GM21576 (cell line): ENCODE measurements around the gene SORBS2.
A peak's percentile ranks its signal among the peaks of the same experiment; 100 is the strongest.
"Not testable (repeated sequence)": the region's sequence is repeated elsewhere in the genome, so short reads cannot be mapped to it uniquely, and the experiment has no call there.

Experiments used
- ATAC-seq: cut with Tn5 transposase; IDR thresholded peaks from one replicate; pipeline ENCODE4 v1.9.1; 2021; ENCODE audit warnings: mild to moderate bottlenecking, moderate library complexity; ENCODE audit not compliant: unreplicated experiment

The SORBS2 gene, protein sequence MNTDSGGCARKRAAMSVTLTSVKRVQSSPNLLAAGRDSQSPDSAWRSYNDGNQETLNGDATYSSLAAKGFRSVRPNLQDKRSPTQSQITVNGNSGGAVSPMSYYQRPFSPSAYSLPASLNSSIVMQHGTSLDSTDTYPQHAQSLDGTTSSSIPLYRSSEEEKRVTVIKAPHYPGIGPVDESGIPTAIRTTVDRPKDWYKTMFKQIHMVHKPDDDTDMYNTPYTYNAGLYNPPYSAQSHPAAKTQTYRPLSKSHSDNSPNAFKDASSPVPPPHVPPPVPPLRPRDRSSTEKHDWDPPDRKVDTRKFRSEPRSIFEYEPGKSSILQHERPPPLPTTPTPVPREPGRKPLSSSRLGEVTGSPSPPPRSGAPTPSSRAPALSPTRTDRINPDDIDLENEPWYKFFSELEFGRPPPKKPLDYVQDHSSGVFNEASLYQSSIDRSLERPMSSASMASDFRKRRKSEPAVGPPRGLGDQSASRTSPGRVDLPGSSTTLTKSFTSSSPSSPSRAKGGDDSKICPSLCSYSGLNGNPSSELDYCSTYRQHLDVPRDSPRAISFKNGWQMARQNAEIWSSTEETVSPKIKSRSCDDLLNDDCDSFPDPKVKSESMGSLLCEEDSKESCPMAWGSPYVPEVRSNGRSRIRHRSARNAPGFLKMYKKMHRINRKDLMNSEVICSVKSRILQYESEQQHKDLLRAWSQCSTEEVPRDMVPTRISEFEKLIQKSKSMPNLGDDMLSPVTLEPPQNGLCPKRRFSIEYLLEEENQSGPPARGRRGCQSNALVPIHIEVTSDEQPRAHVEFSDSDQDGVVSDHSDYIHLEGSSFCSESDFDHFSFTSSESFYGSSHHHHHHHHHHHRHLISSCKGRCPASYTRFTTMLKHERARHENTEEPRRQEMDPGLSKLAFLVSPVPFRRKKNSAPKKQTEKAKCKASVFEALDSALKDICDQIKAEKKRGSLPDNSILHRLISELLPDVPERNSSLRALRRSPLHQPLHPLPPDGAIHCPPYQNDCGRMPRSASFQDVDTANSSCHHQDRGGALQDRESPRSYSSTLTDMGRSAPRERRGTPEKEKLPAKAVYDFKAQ (N-terminal part only)

DNA sequence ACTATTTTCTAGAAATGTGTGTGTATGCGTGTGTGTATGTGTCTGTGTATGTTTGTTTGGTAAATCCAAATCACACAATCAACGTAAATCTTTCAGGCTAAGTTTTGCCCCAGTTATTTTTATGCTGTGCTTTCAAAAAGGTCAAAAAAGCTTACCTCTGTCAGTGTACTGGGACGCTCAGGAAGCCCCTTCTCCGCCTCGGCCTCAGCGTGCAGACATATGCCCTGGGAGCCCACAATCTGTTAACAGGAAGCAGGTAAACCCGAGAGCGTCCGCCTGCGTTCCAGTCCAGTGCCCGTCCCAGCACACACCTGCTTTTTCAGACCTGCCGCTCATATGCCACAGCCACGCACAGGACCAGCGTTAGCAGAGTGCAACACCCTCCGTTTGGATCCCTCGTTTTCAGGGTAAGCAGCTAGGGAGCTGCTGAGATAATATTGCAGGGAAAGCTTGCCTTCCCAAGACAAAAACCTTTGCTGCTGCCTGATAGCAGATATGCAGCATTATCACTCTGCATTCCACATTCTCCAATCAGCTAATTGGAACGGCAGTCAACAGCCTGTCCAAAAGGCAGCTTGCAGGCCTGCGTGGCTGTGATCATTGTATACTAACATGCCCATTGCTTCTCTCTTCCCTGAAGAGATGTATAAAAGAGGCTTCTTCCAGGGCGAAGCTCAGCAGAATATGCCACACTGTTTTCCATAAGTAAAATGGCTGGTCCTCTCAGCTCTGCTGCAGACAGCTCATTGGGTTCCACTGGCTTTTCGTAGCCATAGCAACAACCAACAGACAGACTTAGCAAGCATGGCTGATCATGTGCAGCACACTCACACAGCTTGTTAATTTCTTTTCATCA is at the start of gene SORBS2:
TSS of gene SORBS2 (minus strand) at position 686 of the 856 bp plus-strand sequence. CDS start 121,623 bp downstream, outside the sequence.
- peak; percentile 95 for ATAC-seq

DNA sequence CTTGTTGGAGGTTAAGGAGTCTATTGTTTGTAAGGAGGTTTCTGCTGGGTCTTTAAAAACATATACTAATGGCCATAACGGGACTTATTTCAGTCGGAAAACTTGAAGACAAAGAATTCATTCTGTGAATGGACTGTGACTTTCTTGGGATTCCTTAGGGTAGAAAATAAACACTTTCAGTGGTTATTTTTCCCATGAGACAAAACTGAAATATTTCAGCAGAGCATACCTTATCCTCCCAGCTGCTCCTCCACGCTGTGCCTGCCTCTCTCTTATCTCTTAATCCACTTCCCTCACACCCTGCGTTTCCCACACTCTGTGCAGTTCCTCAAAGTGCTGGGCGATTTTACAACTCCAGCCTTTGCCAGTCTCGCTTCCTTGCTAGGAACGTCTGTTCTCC is 47.1 kb upstream of the SORBS2 start:
- ATAC-seq, result no peak

DNA sequence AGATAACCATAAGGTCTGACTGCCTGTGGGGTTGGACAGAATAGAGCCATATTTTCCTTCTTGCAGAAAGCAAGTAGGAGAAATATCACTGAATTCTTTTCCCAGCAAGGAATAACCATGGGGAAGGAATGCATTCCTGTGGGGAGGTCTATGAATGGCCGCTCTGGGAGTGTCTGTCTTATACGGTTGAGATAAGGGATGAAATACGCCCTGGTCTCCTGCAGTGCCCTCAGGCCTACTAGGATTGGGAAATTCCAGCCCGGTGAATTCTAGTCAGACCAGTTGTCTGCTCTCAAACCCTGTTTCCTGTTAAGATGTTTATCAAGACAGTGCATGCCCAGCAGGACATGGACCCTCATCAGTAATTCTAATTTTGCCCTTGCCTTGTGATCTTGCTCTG is 45.6 kb upstream of the SORBS2 start:
- ATAC-seq, result not testable (repeated sequence)

DNA sequence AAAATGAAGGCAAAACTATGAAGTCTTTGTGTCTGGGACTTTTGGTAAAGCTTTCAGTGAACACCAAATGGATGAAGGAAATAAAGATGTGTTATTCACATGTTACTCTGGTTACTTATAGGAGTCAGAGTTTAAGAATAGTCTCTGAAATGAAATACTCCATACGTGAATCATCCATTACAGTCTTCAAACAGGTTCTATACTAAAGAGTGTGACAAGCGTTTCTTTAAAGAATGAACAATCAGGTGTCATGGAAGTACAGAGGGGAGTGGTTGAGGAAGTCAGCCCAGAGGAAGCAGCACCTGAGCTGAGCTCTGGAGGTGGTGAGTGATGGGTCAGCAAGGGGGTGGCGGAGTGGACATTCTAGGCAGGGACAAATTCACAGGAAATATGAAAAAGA is 41.8 kb upstream of the SORBS2 start:
- no peak for ATAC-seq

DNA sequence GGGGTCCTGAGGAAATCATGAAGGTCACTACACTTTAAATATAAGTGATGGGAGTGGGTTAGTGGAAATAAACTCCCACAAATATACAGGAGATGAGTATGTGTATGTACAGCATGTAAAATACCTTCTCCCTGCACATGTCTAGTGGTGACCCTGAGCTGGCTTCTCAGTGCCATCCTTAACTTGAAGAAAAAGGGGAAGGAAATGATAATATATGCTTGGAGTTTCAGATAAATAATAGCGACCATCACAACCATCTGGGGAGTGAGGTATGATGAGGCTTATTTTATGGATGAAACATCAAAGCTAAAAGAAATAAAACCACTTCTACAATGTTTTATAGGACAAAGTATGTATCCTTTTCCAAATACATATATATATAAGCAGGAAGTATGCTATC is 41.0 kb upstream of the SORBS2 start:
- ATAC-seq, result no peak

DNA sequence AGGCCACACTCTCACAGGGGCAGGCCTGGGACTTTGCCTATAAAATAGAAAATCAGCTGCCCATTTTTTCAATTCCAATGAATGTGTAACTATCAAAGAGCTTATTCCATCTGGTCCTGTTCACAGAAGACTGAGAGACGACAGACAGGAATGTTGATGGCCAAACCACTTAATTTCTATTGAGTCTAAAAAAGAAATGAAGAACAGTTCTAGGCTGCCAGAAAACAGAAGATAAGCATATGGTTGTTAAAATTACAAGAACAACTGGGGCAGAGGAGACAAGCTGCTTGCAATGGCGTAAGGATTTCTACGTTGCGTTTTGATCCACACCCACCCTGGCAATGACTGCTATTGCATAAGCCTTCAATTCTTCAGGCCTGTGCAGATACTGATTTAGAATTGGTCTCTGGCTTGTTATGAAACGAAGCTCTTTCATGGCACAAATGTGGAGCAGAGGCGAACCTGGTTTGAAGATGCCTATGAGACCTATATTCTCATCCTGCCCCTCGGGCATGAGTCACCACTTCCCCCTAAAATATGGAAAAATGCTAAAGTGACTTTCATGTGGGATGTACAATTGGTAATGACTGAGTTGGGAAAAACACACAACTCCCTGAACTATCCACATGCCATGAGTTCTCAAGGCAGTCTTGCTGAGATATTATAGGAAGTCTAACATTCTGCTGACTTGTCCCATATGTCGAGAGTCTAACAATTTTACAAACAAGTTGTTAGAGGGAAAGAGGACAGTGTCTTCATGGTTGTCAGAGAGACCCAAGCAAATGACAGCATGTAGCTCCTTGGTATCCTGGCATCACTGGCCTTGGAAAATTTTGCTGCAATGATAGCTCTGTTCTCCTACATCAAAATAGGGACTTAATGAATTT is 37.9 kb upstream of the SORBS2 start:
- no peak for ATAC-seq

DNA sequence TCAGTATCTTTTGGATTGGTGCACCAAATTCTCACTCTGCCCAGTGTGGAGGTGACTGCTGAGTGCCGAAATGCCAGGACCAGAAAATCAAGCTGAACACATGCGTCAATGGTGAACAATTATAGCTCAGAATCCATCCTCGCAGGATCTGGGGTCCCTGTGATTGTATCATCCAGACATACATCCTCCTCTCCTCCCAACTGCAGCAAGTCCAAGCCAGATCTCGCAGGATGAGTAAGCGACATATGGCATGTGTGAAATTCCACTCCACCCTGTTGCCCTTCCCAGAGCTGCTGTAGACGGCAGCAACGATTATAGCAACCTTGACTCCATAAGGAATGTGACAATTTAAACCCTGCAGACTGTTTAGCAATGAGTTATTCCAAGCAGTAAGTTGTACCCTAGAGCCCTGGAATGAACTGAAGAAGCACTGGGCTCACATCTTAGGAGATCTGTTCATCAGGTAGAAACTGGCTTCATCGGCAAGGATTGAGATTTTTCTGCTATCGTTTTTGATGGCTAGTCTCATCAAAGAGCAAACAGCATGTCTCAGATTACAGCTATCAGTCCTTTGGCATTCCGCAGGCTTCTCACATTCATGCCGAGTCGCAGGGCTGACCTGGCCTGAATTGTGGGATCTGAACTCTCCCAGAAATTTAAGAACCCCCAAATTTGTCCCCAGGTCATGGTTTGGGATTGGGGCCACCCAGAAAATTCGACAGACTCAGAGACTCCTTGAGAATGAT is 35.5 kb upstream of the SORBS2 start:
- no peak for ATAC-seq

DNA sequence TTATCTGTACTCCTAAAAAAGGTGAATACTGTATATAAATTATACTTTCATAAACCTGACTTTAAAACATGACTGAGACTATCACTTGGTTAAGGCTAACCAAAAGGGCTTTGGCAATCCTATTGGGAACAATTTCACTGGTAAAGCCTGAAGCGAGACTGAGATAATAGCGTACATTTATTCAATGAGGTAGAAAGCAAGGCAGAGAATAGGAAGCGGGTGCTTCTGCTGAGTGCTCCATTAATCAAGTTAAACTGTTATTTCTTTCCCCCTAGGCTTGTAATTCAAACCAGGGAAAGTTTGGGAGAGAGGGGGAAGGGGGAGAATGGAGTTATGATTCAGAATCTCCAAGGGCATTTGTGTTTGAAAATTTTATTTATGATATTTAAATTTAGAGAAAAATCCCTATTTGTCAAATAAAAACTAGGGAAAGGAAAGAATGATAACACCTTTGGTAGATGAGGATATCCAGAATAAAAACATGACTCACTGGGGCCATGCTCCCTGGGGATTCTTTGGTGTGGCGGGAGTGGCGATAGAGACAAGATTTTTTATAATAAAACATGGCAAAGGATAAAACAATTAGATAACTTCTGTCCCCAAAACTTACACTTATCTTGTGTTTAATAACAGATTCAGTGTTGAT is 34.6 kb upstream of the SORBS2 start:
- ATAC-seq, result no peak

DNA sequence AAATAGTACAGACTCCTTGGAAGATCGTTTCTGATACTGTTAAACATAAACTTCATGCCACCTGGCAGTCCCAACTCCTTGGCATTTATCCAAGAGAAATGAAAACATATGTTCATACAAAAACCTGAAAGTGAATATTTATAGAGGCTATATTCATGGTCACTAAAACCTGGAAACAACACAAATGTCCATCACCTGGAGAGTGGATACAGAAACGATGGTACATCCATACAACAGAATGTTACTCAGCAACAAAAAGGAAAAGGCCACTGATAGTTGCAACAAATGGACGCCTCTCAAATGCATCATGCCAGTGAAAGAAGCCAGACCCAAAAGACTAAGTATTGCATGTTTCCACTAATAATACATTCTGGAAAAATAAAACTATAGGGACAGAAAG is 34.0 kb upstream of the SORBS2 start:
- no peak for ATAC-seq

DNA sequence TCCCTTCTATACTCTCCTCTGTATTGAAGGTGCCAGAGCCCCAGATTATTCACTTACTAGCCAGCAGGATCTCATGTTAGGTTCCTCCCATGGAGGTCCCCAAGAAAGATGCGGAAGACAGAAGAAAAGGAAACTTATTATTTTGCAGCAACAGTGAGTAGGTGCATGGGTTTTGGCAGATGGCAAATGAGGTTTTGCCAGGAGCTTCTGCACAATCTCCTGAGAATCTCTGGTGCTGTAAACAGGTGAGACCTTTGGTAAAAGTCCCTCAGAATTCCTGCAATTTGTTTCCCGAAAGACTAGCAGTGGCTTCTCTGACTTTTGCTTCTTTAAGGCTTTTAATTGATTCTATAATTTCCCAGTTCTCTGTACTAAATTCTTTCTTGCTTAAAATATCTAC is 29.5 kb upstream of the SORBS2 start:
- ATAC-seq, result no peak

DNA sequence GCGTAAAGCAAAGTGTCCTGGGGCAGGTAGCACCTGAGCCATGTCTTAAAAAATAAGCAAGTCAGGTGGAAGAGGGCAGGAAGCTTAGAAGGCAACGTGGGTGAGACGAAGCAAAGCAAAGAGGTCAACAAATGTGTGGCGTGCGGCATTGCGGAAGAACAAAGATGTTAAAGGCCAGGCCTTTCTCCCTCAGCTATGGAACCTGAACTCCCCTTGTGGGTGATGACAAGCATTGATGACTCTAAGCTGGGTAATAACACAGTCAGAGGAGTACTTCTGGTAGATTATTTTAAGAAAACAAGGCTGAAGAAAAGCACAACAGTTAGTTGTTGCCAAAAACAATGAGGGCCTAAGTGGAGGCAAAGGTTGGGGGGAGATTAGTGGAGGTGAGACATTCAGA is 29.0 kb upstream of the SORBS2 start:
- no peak for ATAC-seq

DNA sequence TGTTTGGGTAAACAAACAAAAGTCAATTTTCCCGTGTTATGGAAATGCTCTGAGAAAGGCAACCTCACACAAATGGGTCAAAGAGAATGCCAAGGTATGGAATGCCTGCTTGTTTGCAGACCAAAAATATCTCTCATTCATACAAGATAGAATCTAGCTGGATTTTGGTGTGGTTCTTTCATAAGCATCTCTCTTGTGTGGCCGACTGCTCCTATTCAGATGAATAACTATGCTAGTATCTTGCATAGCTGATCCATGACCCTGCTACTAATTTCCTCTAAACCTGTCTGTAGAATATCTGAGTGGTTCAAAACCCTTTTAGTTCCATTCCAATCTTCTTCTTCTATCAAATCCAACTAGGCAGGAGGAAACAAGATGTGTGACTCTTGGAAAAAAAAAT is 28.2 kb upstream of the SORBS2 start:
- ATAC-seq, result no peak

DNA sequence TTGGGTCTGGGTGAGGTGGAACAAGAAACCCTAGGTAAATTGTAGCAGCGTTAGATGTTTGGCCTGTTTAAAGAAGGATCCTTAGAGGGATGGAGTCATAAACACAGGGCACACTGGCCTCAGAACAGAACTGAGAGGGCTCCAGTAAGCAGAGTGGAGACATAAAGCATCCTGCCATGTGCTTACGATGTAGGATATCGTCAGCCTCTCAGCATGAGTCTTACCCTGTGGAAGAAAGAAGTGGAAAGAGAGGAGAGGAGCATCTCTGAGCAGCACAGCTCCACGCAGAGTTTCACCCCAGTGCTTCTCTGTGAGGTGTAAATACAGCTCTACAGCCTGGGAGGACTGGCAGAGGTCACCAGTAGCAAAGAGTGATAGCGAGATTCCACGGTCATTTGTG is 27.8 kb upstream of the SORBS2 start:
- no peak for ATAC-seq

DNA sequence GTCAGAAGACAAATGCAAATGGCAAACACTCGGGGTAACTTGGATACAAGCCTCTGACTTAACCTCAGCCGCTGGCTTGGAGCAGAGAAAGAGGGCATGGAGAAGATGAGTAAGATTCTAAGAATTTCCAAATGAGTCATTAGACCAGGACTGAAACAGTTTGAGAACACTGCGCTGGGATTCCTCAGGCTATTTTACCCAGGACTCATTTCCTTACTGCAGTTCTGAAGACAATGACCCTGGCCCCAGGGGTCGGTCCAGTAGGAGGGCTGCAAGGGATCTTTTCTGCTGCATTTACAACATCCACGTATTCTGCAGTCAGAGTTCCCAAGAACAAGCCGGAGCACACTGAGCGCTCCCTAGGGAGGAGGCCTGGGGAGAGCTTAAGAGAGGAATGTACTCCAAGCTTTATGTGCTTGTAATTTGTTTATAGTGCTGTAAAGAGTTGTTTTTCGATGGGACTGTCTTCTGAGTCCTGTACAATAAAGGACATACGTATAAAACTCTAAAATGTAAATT is 27.3 kb upstream of the SORBS2 start:
- ATAC-seq, result no peak

DNA sequence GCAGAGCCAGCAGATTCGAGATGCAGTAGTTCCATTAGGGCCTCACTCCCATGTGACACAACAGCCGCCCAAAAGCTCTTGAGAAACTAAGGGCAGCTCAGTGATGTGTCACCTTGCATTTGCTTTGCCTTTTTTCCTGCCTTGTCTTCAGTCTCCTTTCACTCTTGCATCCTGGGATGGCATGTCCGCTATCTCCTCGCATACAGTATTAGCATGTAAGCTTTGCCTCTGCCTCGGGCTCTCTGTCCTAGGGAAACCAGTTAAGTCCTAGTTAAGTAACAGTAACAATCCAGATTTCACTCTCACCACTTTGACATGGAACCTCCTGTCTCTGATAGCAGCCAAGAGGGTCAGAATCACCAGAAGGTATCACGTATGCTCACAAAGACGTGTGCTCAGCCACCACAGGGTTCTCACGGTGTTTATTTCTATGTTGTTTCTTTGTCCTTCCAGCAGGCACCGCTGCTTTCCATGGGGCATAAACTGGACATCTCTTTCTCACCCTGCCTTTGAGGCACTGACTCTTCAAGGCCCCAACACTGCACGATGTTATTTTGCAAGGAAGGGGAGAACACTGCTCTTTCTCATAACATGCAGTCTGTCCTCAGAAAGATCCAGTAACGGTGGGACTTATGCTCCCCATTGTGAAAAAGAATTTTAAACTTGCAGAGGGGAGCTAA is 26.7 kb upstream of the SORBS2 start:
- no peak for ATAC-seq

DNA sequence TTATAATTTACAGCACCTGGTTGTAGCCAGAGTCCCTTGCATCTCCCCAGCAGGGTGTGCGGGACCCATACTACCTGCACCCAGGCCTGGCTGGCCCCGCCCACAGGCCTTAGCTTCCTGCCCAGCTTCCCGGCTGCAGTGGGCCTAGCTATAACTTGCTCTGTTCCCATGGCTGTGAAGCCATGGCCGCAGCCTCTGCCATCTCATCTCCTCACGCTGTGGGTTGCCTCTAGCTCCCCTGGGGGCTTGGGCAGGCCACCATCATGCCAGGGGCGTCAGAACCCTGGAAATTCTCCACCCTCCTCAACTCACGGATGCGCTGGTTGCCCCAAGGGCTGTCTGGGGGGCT is 26.1 kb upstream of the SORBS2 start:
- no peak for ATAC-seq

DNA sequence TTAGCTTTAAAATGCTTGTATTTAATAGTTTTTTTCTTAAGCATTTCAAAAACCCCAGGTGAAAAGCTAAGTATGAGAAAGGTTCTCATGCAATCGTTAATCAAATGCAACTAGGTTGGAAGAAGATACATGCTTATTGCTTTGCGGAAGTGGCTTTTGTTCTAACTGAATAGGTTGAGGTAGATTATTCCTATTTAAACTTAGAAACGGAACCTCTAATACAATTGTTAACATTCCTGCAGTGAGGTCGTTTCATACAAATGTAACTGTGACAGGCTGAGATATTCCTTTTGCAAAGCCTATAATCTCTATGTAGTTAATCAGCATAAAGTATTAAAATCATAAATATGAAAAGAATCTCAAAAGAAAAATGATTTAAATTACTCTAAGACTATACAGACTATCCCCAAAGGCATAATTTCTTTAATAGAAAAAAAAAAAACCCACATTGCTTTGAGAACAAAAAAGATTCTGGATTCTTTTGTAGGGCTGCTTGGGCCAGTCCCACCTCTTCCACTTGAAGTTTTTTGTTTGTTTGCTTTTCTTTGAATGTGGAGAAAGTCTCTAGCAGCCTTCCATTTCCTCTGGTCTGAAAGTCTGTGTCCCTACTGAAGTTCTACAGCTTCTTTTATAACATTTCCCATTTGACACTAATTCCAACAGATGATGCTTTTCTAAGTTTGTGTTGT is 25.6 kb upstream of the SORBS2 start:
- ATAC-seq, result no peak
